IMR-90 (cell line): ENCODE data around the gene HOXA7. TPM values are rescaled to one million over a fixed set of nuclear protein-coding genes. Genes with fewer than 3 reads are reported as not detected.
A peak's percentile ranks its signal among the peaks of the same experiment; 100 is the strongest.

Experiments used
- ATAC-seq: fragments of 200-7000 bp; cut with Tn5 transposase; 2 replicates; pipeline ENCODE4 v1.9.1; 2020; ENCODE audit warnings: low read depth, mild to moderate bottlenecking, moderate library complexity
- BruUV-seq: library from RNA; stranded (reverse); fragments of 400-500 nt; replicated peaks from 2 replicates; lab custom pipeline; 2021; lab: Mats Ljungman, UMichigan
- CTCF ChIA-PET: fragments of 300-600 bp; formaldehyde crosslinking; extraction: SDS; loops from one replicate; lab custom pipeline; 2021; ENCODE audit warnings: antibody characterized with exemption; lab: Yijun Ruan, JAX
- POLR2A ChIA-PET: fragments of 300-600 bp; sonication (Branson Sonifier 250); formaldehyde crosslinking; loops from one replicate; lab custom pipeline; 2022; ENCODE audit warnings: antibody characterized with exemption; ENCODE audit not compliant: unreplicated experiment; lab: Charles Lee
- DNase-seq: peaks from one replicate; pipeline ENCODE4 v3.0.0; 2013
- H2AFZ ChIP-seq: replicated peaks from 2 replicates; pipeline ENCODE3; 2013; ENCODE audit warnings: low read length, mild to moderate bottlenecking; ENCODE audit not compliant: poor library complexity
- H2AK5ac ChIP-seq: 2 replicates; pipeline ENCODE4 v1.6.1; 2013; ENCODE audit warnings: low read depth, low read length, inconsistent platforms
- H2AK9ac ChIP-seq: replicated peaks from 2 replicates; pipeline ENCODE3; 2013; ENCODE audit warnings: mild to moderate bottlenecking, low read depth, low read length, moderate library complexity; ENCODE audit not compliant: poor library complexity
- H2BK120ac ChIP-seq: 2 replicates; pipeline ENCODE4 v1.6.1; 2013; ENCODE audit warnings: low read depth, low read length, inconsistent platforms
- H2BK15ac ChIP-seq: 3 replicates; pipeline ENCODE4 v1.6.1; 2013; ENCODE audit warnings: low read depth, low read length, inconsistent platforms
- H2BK20ac ChIP-seq: 2 replicates; pipeline ENCODE4 v1.6.1; 2013; ENCODE audit warnings: low read depth, mild to moderate bottlenecking, inconsistent platforms, low read length, moderate library complexity
- H2BK5ac ChIP-seq: 2 replicates; pipeline ENCODE4 v1.6.1; 2013; ENCODE audit warnings: mild to moderate bottlenecking, low read depth, low read length, inconsistent platforms; ENCODE audit not compliant: poor library complexity, severe bottlenecking
- H3K14ac ChIP-seq: replicated peaks from 2 replicates; pipeline ENCODE4 v1.6.1; 2013; ENCODE audit warnings: low read depth, low read length, inconsistent platforms
- H3K18ac ChIP-seq: 2 replicates; pipeline ENCODE4 v1.6.1; 2013; ENCODE audit warnings: low read depth, low read length, control low read depth
- H3K23ac ChIP-seq: 2 replicates; pipeline ENCODE4 v1.6.1; 2013; ENCODE audit warnings: low read depth, low read length, inconsistent platforms
- H3K27ac ChIP-seq: 2 replicates; pipeline ENCODE4 v1.5.1; 2013; ENCODE audit warnings: mild to moderate bottlenecking, control low read depth, low read length; ENCODE audit not compliant: insufficient read depth
- H3K27me3 ChIP-seq: 2 replicates; pipeline ENCODE4 v1.6.1; 2013; ENCODE audit warnings: low read length; ENCODE audit not compliant: control insufficient read depth, insufficient read depth
- H3K36me3 ChIP-seq: 2 replicates; pipeline ENCODE4 v1.6.1; 2013; ENCODE audit warnings: low read length, mixed read lengths; ENCODE audit not compliant: control insufficient read depth, insufficient read depth
- H3K4ac ChIP-seq: 2 replicates; pipeline ENCODE4 v1.6.1; 2013; ENCODE audit warnings: low read depth, low read length, inconsistent platforms
- H3K4me1 ChIP-seq: 2 replicates; pipeline ENCODE4 v1.6.1; 2013; ENCODE audit warnings: low read length, mixed read lengths; ENCODE audit not compliant: control insufficient read depth, insufficient read depth
- H3K4me2 ChIP-seq: 2 replicates; pipeline ENCODE4 v1.6.1; 2013; ENCODE audit warnings: low read depth, mild to moderate bottlenecking, control low read depth, low read length, moderate library complexity
- H3K4me3 ChIP-seq: 2 replicates; pipeline ENCODE4 v1.5.1; 2013; ENCODE audit warnings: low read depth, mild to moderate bottlenecking, control low read depth, low read length, moderate library complexity; ENCODE audit not compliant: insufficient read depth
- H3K56ac ChIP-seq: 2 replicates; pipeline ENCODE4 v1.6.1; 2013; ENCODE audit warnings: low read length, inconsistent platforms; ENCODE audit not compliant: insufficient read depth; ENCODE audit errors: extremely low read depth
- H3K79me1 ChIP-seq, 2 experiments: 2 replicates each; pipeline ENCODE4 v1.6.1; 2013; ENCODE audit warnings: low read length in 2 of 2, inconsistent platforms in 1 of 2, low read depth in 1 of 2
- H3K9ac ChIP-seq: 2 replicates; pipeline ENCODE4 v1.6.1; 2013; ENCODE audit warnings: low read depth, low read length, control low read depth
- H3K9me1 ChIP-seq: 2 replicates; pipeline ENCODE4 v1.6.1; 2013; ENCODE audit warnings: low read length, inconsistent platforms; ENCODE audit not compliant: insufficient read depth
- H3K9me3 ChIP-seq: 2 replicates; pipeline ENCODE4 v1.6.1; 2013; ENCODE audit warnings: low read length; ENCODE audit not compliant: control insufficient read depth, insufficient read depth
- H4K20me1 ChIP-seq: 2 replicates; pipeline ENCODE4 v1.6.1; 2013; ENCODE audit warnings: low read length, inconsistent platforms; ENCODE audit not compliant: insufficient read depth
- H4K5ac ChIP-seq: 2 replicates; pipeline ENCODE4 v1.6.1; 2013; ENCODE audit warnings: mild to moderate bottlenecking, low read depth, low read length, control low read depth
- H4K8ac ChIP-seq, 2 experiments: 2 replicates each; pipeline ENCODE4 v1.6.1; 2013; ENCODE audit warnings: low read depth in 2 of 2, low read length in 2 of 2, control low read depth in 1 of 2, inconsistent platforms in 1 of 2
- H4K91ac ChIP-seq: 2 replicates; pipeline ENCODE4 v1.6.1; 2013; ENCODE audit warnings: low read depth, low read length, inconsistent platforms; ENCODE audit not compliant: insufficient read depth
- CEBPB ChIP-seq: IDR thresholded peaks from 2 replicates; pipeline ENCODE4 v1.6.1; 2012; ENCODE audit warnings: low read depth, low read length, improper control_type of control experiment
- CHD1 ChIP-seq: IDR thresholded peaks from 2 replicates; pipeline ENCODE4 v1.6.1; 2012; ENCODE audit warnings: low read depth, low read length, improper control_type of control experiment
- ELK1 ChIP-seq: fragments of 150-350 bp; IDR thresholded peaks from 2 replicates; pipeline ENCODE4 v1.6.1; 2016; ENCODE audit warnings: low read depth, mild to moderate bottlenecking, low read length, moderate library complexity, borderline replicate concordance
- FOS ChIP-seq: fragments of 150-350 bp; IDR thresholded peaks from 2 replicates; pipeline ENCODE4 v1.6.1; 2016; ENCODE audit warnings: low read depth, low read length
- MAZ ChIP-seq: IDR thresholded peaks from 2 replicates; pipeline ENCODE4 v1.6.1; 2012; ENCODE audit warnings: low read depth, mild to moderate bottlenecking, low read length, improper control_type of control experiment, moderate library complexity, borderline replicate concordance
- NFE2L2 ChIP-seq: fragments of 150-350 bp; IDR thresholded peaks from 2 replicates; pipeline ENCODE4 v1.6.1; 2016; ENCODE audit warnings: low read depth, mild to moderate bottlenecking, low read length
- RAD21 ChIP-seq: IDR thresholded peaks from 2 replicates; pipeline ENCODE4 v1.6.1; 2012; ENCODE audit warnings: low read length, improper control_type of control experiment
- SMC3 ChIP-seq: fragments of 150-350 bp; IDR thresholded peaks from 2 replicates; pipeline ENCODE4 v1.6.1; 2016; ENCODE audit warnings: low read depth, mild to moderate bottlenecking, antibody characterized with exemption, low read length, moderate library complexity
- WGBS, 2 experiments: methylation state at CpG; one replicate each; pipeline versions ENCODE4 v1.1.5 to v1.1.7; 2013; ENCODE audit warnings: missing lambda C conversion rate in 2 of 2; ENCODE audit not compliant: insufficient read length in 1 of 2; ENCODE audit errors: extremely low coverage in 2 of 2; 5-methylcytosine and 5-hydroxymethylcytosine counted together
- dilution Hi-C: fragments of 300-500 bp; cut with HindIII; formaldehyde crosslinking; loops from one replicate; pipeline ENCODE4 v1.14.3; 2018; ENCODE audit warnings: low sequenced_read_pairs; ENCODE audit not compliant: unreplicated experiment
- in situ Hi-C: fragments of 300-500 bp; cut with MboI; formaldehyde crosslinking; loops from 3 replicates; pipeline ENCODE4 v1.14.3; 2019; ENCODE audit warnings: low sequenced_read_pairs, inconsistent platforms, mixed read lengths
- intact Hi-C: fragments of 100-400 bp; cut with micrococcal nuclease; formaldehyde crosslinking; loops from 2 replicates; pipeline ENCODE4 v1.10.0; 2022
- polyA plus RNA-seq, 3 experiments: library from polyadenylated mRNA; depleted of rRNA; stranded (reverse); fragments of >200 nt; gene quantifications; 2 replicates each; pipeline ENCODE4 v1.2.3, GENCODE V29; 2012; ENCODE audit warnings: low replicate concordance in 1 of 3
- total RNA-seq: library from RNA; depleted of rRNA; stranded (reverse); fragments of >200 nt; gene quantifications from 2 replicates; pipeline ENCODE4 v1.2.3, GENCODE V29; 2012

The HOXA7 gene
- total and polyA plus RNA-seq, 2 of the 4 experiments (the other 2 are of a cell fraction) = 0.18 to 1.7 TPM

GRCh38 chr7:27128034-27128433 lies 28.4 kb downstream of the HOXA7 start:
- BruUV-seq = no TSS peak
- H3K4me2 ChIP-seq = peak overlapping the region; percentile 10; the same call in 1 of the 2 replicates

More at GRCh38 chr7:27128034-27128433, 28.4 kb downstream of the HOXA7 start:
- Histone ChIP-seq H3K18ac (no peak overlapping the region), H3K27me3 (no peaks in the 10 kb centered on the region), H3K27ac (peak overlapping the region; percentile 33; the same call in 1 of the 2 replicates), H3K9me3 (no peaks in the 10 kb centered on the region), H2BK15ac (no peak overlapping the region), H3K4ac (peak overlapping the region; percentile 3; the same call in 1 of the 2 replicates), H4K8ac (no peak overlapping the region), H3K4me1 (peaks cover 28% of the 10 kb centered on the region), H3K9me1 (peaks cover 7% of the 10 kb centered on the region), H4K20me1 (no peaks in the 10 kb centered on the region), H4K91ac (no peak overlapping the region), H2AFZ (no peak overlapping the region), H2BK120ac (0 out of 2 replicates have a peak overlapping the region, but pooled peaks have one; percentile 9), H4K5ac (no peak overlapping the region), H2BK20ac (no peak overlapping the region), H3K36me3 (peaks cover 3% of the 10 kb centered on the region; the same call in 1 of the 2 replicates), H3K79me1 (peaks cover 20 to 48% of the 10 kb centered on the region in 2 experiments), H2AK5ac (peak overlapping the region; percentile 19), H2AK9ac (no peak overlapping the region), H3K9ac (no peak overlapping the region; the same call in 1 of the 2 replicates), H2BK5ac (no peak overlapping the region), H3K14ac (no peak overlapping the region; the same call in 1 of the 2 replicates), H3K56ac (no peak overlapping the region), H3K4me3 (no peak overlapping the region), H3K23ac (peak overlapping the region; percentile 51)
- ATAC-seq (no peak), DNase-seq (peak; percentile 78)
- 17% methylated on average over 1 of the region's 2 CpGs; no CpG with 5 or more reads in 1 of the 2 experiments for WGBS, 2 experiments
- ChIA-PET POLR2A (no interaction called here), CTCF (interaction anchor here (1.0 kb wide), 1 partner anchor 17 kb away, joined by 4 read pairs; no protein-coding TSS in a partner anchor)
- dilution Hi-C loops (no loop called here), intact Hi-C loops (loop anchor here (2.0 kb wide), 1 partner anchor 31 kb away; no protein-coding TSS in a partner anchor), in situ Hi-C loops (no loop called here)
- no peak for TF ChIP-seq FOS
- no peak for TF ChIP-seq SMC3
- TF ChIP-seq MAZ = no peak
- no peak for TF ChIP-seq NFE2L2
- no peak for TF ChIP-seq CHD1
- no peak for TF ChIP-seq ELK1
- no peak for TF ChIP-seq CEBPB
- no peak for TF ChIP-seq RAD21
